Sigmoid colon (tissue), 7 donors: ENCODE results near the gene RPL3. TPM values are rescaled to one million over a fixed set of nuclear protein-coding genes. Genes with fewer than 3 reads are reported as not detected.

Experiments
- DNase-seq: peaks from one replicate; pipeline ENCODE4 v3.0.0-alpha.2; 2019
- H3K27ac ChIP-seq, 4 donors: fragments of 200-600 bp; sonication (generic); one replicate each; pipeline ENCODE4 v1.5.1; 2016 to 2019; ENCODE audit warnings: mild to moderate bottlenecking in 1 of 4
- H3K27me3 ChIP-seq, 3 donors: fragments of 200-600 bp; sonication (generic); one replicate each; pipeline ENCODE4 v1.5.1; 2019; ENCODE audit warnings: mild to moderate bottlenecking in 1 of 3
- H3K36me3 ChIP-seq, 4 donors: fragments of 200-600 bp; sonication (generic); one replicate each; pipeline ENCODE4 v1.5.1; 2016 to 2019
- H3K4me1 ChIP-seq, 4 donors: fragments of 200-600 bp; sonication (generic); one replicate each; pipeline ENCODE4 v1.5.1; 2017 to 2019
- H3K4me3 ChIP-seq, 4 donors: fragments of 200-600 bp; sonication (generic); one replicate each; pipeline ENCODE4 v1.5.1; 2017 to 2019; ENCODE audit warnings: mild to moderate bottlenecking in 2 of 4, moderate library complexity in 1 of 4
- H3K9me3 ChIP-seq, 4 donors: fragments of 200-600 bp in 3 of 4; sonication (generic) in 3 of 4; one replicate each; pipeline versions ENCODE4 v1.5.1 to v1.6.1; 2013 to 2019
- CTCF ChIP-seq, 4 experiments: fragments of 450-650 bp in 3 of 4; fragments of 200-600 bp in 1 of 4; IDR thresholded peaks; one replicate each; pipeline ENCODE4 v1.5.1; 2016 to 2019; ENCODE audit warnings: antibody characterized with exemption in 4 of 4, mild to moderate bottlenecking in 3 of 4, moderate library complexity in 2 of 4
- EP300 ChIP-seq, 4 donors: sonication (generic); formaldehyde crosslinking; IDR thresholded peaks; one replicate each; pipeline ENCODE4 v1.6.1; 2017; ENCODE audit warnings: antibody characterized with exemption in 4 of 4
- POLR2A ChIP-seq, 2 donors: fragments of 450-650 bp; IDR thresholded peaks; one replicate each; pipeline ENCODE4 v1.6.1; 2016; ENCODE audit warnings: antibody characterized with exemption in 2 of 2, mild to moderate bottlenecking in 2 of 2, moderate library complexity in 2 of 2
- POLR2AphosphoS5 ChIP-seq, 4 donors: sonication (generic); formaldehyde crosslinking; IDR thresholded peaks; one replicate each; pipeline ENCODE4 v1.6.1; 2017; ENCODE audit warnings: antibody characterized with exemption in 4 of 4
- WGBS, 2 donors: extraction: QIAGEN DNeasy Blood & Tissue Kit; methylation state at CpG; one replicate each; pipeline ENCODE4 v1.1.7; 2013; 5-methylcytosine and 5-hydroxymethylcytosine counted together
- intact Hi-C: fragments of 100-400 bp; cut with DNase I; formaldehyde crosslinking; loops from one replicate; pipeline ENCODE4 v1.15.1; 2023
- polyA plus RNA-seq, 3 donors: library from polyadenylated mRNA; stranded (reverse); fragments of 200-250 nt; gene quantifications; one replicate each; pipeline ENCODE4 v1.2.3, GENCODE V29; 2013
- total RNA-seq, 4 donors: library from RNA; depleted of rRNA; stranded (reverse); fragments of >200 nt; gene quantifications; one replicate each; pipeline ENCODE4 v1.1.0, GENCODE V29; 2016
- donor health status: healthy with polysubstance abuse.
- donor health status: Bipolar disorder and iron deficiency.
- donor health status: healthy.

The RPL3 gene
- total and polyA plus RNA-seq, 7 donors = 1,532 to 4,917 (median 2,212) TPM

GRCh38 chr22:39297490-39298240 is 21.8 kb downstream of the RPL3 start:
- WGBS, 2 donors = 23 to 45% methylated on average over 18 of the region's 18 CpGs

DNA sequence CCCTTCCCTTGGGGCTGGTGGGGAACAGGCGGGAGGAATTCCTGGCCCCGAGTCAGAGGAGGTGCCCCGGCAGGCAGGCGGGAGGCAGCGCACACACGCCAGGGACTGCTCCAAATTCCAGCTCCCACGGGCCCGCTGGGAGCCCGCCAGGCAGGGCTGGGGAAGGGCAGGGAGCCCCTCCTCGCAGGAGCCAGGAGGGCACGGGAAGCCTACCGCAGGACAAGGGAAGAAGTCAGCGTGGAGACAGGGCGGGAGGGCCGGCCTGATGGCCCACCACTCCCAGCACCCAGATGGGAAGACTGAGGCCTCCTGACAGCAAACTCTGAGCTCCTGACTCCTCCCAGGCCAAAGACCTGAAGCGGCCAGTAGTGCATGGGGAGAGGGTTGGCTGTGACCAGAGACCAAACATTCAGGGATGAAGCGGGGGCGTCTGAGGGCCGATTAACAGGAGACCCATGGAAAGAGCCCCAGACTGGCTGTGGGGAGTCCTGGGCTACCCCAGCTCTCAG is 22.4 kb downstream of the RPL3 start:
- H3K27ac ChIP-seq = peak overlapping the region; percentile 22 to 65 (median 42)
- WGBS, 2 donors = 46 to 76% methylated on average over 19 of the region's 19 CpGs
- intact Hi-C loops = no loop called here

More at GRCh38 chr22:39297490-39298240, 21.8 kb downstream of the RPL3 start:
- H3K4me3 ChIP-seq = no peak overlapping the region
- no peak for TF ChIP-seq CTCF (IDR thresholded peaks at IDR 0.05)
- TF ChIP-seq POLR2A (IDR thresholded peaks at IDR 0.05) = no peak
- no peak for TF ChIP-seq EP300 (IDR thresholded peaks at IDR 0.05)
- no peak for TF ChIP-seq POLR2AphosphoS5 (IDR thresholded peaks at IDR 0.05)
- H3K9me3 ChIP-seq = no peaks in the 10 kb centered on the region
- H3K4me1 ChIP-seq = peaks cover 0 to 28% (median 15%) of the 10 kb centered on the region in 4 donors
- H3K27ac ChIP-seq = peak overlapping the region; percentile 27 to 65 (median 44)
- intact Hi-C loops = no loop called here
- peaks cover 0 to 5% (median 0%) of the 10 kb centered on the region in 3 donors for H3K27me3 ChIP-seq
- no peaks in the 10 kb centered on the region for H3K36me3 ChIP-seq
- no peak for DNase-seq

GRCh38 chr22:39296535-39296934 is 22.9 kb downstream of the RPL3 start:
- H3K27me3 ChIP-seq = no peaks in the 10 kb centered on the region
- no peak for TF ChIP-seq CTCF (IDR thresholded peaks at IDR 0.05)
- no peak for TF ChIP-seq EP300 (IDR thresholded peaks at IDR 0.05)
- TF ChIP-seq POLR2A (IDR thresholded peaks at IDR 0.05) = no peak
- TF ChIP-seq POLR2AphosphoS5 (IDR thresholded peaks at IDR 0.05) = no peak
- H3K4me3 ChIP-seq = no peak overlapping the region
- no peaks in the 10 kb centered on the region for H3K36me3 ChIP-seq
- H3K4me1 ChIP-seq = peaks cover 0 to 39% (median 26%) of the 10 kb centered on the region in 4 donors
- no peaks in the 10 kb centered on the region for H3K9me3 ChIP-seq
- intact Hi-C loops = no loop called here
- 86 to 91% methylated on average over 6 of the region's 6 CpGs for WGBS, 2 donors
- DNase-seq = no peak
- no peak overlapping the region for H3K27ac ChIP-seq

More for the DNA sequence above, 22.4 kb downstream of the RPL3 start:
- Histone ChIP-seq H3K4me1 (peaks cover 0 to 34% (median 21%) of the 10 kb centered on the region in 4 donors), H3K4me3 (no peak overlapping the region), H3K36me3 (no peaks in the 10 kb centered on the region), H3K9me3 (no peaks in the 10 kb centered on the region), H3K27me3 (peaks cover 0 to 4% (median 0%) of the 10 kb centered on the region in 3 donors)
- TF ChIP-seq POLR2AphosphoS5 (IDR thresholded peaks at IDR 0.05) = no peak
- TF ChIP-seq CTCF (IDR thresholded peaks at IDR 0.05) = no peak
- no peak for TF ChIP-seq POLR2A (IDR thresholded peaks at IDR 0.05)
- TF ChIP-seq EP300 (IDR thresholded peaks at IDR 0.05) = no peak
- DNase-seq = no peak

GRCh38 chr22:39294571-39295468 is 24.6 kb downstream of the RPL3 start:
- intact Hi-C loops = no loop called here
- WGBS, 2 donors = 89 to 93% methylated on average over 17 of the region's 17 CpGs
- DNase-seq = no peak
- no peak overlapping the region for H3K27ac ChIP-seq
- peaks cover 0 to 44% (median 33%) of the 10 kb centered on the region in 4 donors for H3K4me1 ChIP-seq
- TF ChIP-seq POLR2A (IDR thresholded peaks at IDR 0.05) = no peak
- no peak for TF ChIP-seq POLR2AphosphoS5 (IDR thresholded peaks at IDR 0.05)
- no peak for TF ChIP-seq EP300 (IDR thresholded peaks at IDR 0.05)
- H3K9me3 ChIP-seq = no peaks in the 10 kb centered on the region
- no peaks in the 10 kb centered on the region for H3K36me3 ChIP-seq
- no peaks in the 10 kb centered on the region for H3K27me3 ChIP-seq
- H3K4me3 ChIP-seq = no peak overlapping the region
